Measurements from ENCODE around the gene LRRC14B.
"Not testable (repeated sequence)": the region's sequence is repeated elsewhere in the genome, so short reads cannot be mapped to it uniquely, and the experiment has no call there.

The LRRC14B gene

DNA sequence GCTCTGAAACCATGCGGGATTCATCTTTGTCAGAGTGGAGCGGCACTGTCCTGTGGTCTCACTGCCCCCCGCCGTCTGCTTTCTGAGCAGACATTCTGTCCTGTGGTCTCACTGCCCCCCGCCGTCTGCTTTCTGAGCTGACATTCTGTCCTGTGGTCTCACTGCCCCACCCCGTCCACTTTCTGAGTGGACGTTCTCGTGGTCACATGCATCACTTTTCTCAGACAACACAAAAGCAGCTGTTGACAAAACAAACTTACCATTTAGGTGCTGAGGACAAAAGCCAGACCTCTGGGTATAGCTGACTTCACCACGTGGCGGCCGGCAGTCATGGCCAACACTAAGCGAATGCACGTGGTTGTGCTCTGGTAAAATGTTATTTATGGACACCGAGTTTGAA lies 2.8 kb downstream of the LRRC14B start:
- DNase-seq, result no peak

DNA sequence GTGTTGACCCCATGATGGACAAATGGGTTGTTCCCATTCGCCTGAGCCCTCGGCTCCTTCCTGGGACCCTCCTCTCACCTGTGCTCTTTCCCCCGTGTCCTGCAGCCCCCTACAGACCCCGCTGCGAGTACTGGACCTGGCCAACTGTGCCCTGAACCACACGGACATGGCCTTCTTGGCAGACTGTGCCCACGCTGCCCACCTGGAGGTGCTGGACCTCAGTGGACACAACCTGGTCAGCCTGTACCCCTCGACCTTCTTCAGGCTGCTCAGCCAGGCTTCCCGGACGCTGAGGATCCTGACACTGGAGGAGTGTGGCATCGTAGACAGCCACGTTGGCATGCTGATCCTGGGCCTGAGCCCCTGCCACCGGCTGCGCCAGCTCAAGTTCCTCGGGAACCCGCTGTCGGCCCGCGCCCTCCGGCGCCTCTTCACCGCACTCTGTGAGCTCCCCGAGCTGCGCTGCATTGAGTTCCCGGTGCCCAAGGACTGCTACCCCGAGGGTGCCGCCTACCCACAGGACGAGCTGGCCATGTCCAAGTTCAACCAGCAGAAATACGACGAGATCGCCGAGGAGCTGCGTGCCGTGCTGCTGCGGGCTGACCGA lies 3.4 kb downstream of the LRRC14B start:
- no peak for DNase-seq

DNA sequence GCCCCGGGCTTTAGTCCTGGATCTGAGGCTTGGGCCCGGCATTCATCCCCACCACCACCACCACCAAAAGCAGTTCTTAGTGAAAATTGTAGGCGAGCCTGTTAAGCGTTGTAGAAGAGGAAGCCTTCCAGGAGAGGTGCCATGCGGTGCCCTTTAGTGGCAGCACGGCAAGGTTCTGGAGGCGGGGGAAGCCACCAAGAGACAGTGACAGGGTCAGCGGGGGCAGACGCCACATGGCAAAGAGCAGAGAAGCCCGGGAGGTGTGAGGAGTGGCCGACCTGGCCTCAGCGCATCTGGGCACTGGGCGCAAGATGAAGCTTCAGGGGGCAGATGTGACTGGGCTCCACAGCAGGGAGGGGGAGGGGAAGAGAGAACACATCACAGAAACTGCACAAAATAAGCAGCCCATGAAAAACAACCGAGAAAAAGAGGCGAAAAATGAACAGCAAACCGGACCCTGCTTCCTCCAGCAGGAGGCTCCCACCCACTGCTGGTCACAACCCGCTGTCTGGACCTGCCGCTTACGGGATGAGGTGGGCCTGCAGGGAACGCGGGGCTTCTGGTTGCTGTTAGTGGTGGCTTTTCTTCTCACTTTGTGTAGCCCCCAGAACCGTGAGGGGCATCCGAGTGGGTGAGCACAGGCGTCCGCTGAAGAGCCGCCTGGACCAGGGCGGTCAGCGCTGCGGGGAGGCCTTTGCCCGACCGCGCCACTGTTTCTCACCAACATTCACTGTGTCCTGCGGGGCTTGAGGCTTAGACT lies 4.3 kb downstream of the LRRC14B start:
- DNase-seq, result no peak

DNA sequence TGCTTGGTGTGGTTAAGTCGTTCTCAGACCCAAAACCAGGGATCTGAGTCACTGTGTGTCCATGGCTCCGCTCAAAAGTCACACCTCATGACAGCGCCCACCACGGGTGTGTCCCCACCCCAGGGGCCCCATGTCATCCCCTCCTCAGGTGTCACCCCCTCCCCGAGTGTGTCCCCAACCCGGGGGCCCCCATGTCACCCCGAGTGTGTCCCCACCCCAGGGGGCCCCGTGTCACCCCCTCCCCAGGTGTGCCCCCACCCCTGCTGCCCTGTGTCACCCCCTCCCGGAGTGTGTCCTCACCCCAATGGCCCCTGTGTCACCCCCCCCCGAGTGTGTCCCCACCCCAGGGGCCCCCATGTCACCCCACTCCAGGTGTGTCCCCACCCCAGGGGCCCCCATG lies 5.1 kb downstream of the LRRC14B start:
- no peak for DNase-seq

DNA sequence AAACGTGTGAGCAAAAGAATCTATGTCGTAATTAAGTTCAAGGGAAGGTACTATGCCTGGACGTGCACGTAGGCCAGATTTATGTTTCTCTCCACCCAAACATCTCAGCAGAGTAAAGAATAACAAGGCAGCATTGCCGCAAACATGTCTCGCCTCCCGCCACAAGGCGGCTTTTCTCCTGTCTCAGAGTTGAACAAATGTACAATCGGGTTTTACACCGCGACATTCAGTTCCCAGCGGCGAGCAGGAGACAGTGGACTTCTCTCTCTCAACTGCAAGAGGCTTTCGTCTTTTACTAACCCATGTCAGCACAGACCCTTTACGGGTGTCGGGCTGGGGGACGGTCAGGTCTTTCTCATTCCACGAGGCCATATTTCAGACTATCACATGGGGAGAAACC lies 5.7 kb downstream of the LRRC14B start:
- not testable (repeated sequence) for DNase-seq

DNA sequence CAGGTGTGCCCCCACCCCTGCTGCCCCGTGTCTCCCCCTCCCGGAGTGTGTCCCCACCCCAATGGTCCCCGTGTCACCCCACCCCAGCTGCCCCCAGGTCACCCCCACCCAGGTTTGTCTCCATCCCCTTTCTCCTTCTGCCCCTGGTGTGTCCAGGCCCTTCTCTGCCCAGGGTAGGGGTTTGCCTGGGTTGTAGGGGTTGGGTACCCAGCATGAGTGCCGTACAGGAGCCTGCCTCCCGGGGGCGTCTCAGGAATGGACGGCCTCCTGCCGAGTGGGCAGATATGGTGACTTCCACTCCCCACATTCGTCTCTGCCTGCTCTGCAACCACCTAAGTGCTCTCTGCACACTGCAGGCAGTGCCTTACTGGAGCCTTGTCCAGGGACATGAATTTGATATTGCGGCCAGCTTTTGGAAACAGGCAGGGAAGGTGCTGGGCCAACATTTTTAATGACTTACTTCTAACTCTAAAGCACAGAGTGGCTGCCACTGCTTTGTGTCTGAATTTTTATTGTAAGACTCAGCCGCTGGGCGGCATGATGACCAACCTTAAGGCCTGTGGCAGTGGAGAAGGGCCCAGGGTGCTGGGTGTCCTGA lies 6.7 kb downstream of the LRRC14B start:
- DNase-seq, result no peak

DNA sequence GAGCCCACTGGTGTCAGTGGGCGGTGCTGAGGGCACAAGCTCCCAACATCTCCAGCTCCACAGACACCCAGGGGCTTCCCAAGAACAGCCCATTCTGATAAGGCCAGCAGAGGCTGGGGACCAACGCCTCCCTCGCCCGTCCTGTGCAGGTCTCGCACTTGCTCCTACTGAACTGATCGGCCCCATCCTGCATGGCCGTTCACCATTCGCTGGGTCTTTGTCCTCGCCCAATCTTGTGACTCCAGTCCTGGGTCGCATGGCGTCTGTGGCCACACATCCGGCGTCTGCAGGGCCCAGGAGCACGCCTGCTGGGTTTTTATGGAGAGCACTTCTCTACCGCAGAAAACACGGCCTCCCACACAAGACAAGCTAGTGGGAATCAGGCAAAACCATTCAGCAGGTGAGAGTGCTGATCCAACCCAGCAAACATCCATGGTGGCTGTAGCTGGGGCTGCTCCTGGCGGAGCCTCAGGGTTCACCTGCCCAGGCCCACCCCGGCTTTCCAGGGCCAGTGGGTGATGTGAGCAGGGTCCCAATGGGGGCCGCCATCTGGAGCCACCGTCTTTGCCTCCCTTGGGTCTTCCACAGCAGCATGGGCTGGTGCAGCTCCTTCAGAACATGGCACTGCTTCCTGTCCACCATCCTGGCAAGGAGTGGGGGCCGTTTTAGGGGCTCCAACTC lies 7.4 kb downstream of the LRRC14B start:
- DNase-seq, result no peak

DNA sequence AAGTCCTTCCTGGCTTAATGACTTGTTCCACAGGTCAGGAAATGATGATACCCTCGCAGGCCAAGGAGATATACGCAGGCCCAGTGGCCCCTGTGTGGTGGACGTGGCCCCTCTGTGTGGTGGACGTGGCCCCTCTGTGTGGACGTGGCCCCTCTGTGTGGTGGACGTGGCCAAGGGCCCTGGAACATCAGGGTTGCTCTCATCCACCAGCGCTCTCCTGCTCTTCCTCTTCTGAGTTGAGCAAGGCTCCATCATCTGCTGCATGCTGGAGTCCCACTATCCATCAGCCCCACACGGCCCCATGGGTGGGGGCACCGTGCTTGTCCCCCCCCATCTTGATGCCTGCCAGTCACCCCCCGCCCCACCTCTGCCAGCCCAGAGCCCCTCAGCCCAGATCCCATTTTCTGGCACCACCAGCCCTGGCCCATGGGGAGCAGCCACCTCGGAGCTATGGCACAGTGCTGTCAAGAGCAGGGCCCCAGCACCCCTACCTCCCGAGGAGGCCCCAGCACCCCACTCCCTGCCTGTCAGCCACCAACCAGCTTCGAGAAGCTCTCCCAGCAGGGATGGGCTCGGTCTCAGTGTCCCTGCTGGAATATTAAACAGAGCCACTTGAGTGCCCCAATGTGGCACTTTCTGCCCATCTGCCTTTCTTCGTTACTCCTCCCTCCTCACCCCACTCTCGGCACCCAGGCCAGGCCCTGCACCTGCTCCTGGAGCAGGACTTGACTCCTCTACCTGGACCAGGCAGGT lies 8.1 kb downstream of the LRRC14B start:
- DNase-seq, result no peak

DNA sequence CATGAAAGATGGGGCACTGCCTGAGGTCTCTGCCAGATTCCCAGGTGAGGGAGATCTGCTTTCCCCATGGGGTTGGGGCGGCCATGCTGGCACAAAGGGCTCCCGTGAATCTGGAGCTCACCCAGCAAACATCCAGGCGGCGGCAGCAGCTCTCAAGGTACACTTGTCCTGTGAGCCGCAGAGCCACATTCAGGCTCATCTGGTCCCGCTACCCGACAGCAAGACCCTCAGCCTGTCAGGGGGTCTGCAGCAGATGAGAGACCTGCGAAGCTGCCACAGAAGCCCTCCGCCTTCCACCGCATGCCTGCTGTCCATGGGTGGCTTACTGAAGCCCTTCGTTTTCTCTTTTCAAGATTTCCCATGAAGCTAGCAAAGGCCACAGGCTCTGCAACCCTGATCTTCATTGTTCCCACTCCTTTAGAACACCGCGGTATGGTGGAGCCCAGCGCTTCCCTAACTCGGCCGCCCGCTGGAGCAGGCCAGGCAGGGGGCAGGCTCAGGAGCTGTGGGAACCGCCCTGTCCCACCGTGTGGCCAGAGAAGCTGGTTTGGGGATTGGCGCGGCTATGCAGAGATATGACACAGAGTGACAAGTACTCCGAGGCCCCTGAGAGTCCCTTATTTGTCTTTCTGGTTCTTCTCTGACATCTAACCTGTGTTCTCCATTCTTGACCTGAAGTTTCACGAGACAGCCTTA lies 8.8 kb downstream of the LRRC14B start:
- no peak for DNase-seq

DNA sequence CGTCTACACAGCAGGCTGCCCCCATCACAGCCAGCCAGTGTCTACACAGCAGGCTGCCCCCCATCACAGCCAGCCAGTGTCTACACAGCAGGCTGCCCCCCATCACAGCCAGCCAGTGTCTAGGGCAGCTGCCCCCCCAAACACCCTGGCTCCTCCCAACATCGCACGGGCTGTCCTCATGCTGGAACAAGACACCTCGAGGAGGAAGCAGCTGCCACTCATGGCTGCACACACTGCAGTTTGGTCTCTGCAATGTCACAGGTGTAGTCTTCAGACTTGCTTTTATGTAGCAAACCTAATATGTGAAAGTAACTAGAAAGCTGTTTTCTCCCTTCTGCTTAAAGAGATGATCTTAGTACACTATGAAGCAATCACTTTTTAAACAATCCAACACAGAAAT lies 9.7 kb downstream of the LRRC14B start:
- DNase-seq, result no peak

DNA sequence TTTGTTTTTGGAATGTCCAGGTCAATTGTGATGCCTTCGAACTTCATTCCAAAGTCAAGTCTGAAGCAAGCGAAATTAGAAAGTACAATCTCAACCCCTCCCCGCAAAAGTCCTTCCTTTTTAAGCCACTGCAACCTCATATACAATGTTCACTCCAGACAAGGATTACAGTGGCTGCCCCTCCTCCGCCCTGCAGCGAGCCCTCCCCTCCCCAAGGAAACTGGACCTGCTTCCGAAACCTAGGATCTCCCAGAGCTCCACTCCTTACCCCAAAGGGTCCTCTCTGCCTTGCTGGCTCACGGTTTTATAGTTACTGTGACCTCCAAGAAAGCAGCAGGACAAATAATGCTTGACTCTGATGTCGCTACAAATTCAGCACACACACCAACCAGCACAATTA lies 10.4 kb downstream of the LRRC14B start:
- DNase-seq, result no peak

DNA sequence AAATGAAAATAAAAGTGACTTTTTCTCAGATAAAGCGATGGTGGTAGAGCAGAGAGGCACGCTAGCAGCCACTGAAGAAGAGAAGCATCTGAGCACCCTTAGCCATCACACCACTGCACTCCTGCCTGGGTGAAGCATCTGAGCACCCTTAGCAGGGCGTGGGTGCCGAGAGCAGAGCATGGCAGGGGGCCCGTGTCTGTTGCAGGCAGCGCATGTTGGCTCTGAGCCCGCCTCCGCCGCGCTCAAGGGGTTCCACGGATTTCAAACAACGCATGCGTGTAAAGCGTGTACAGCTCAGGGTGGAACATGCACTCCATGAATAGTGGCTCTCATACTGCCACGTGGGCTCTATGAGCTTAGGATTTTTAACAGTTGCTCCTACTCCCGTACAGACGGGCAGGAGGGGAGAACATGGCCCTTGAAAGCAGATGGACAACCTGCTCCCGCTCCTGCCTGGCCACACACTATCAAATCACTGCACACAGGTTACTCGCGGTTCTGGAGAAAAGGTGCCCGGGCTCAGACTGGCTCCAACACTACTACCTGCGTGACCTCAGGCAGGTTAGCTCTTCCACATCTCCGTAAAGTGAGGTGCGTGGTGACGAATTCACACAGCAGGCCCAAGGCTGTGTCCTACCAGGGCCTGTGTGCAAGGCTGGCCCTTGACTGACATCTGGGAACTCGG lies 12.1 kb downstream of the LRRC14B start:
- no peak for DNase-seq

DNA sequence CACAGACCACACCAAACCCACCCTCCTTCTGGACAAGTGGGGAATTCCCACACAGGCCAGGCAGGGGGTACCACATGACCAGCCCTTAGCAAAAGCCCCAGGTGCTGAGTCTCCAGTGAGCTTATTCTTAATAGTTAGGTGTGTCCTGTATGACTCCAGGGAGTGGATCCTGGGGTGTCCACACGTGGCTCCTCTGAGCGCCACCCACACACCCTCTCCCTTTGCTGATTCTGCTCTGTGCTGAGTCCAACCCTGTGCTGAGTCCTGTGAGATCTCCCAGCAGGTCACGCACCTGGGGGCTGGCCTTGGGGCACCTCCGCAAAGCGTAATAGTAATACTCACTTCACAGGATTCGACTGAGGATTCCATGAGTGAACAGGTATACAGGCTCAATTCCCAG lies 12.7 kb downstream of the LRRC14B start:
- DNase-seq, result no peak

DNA sequence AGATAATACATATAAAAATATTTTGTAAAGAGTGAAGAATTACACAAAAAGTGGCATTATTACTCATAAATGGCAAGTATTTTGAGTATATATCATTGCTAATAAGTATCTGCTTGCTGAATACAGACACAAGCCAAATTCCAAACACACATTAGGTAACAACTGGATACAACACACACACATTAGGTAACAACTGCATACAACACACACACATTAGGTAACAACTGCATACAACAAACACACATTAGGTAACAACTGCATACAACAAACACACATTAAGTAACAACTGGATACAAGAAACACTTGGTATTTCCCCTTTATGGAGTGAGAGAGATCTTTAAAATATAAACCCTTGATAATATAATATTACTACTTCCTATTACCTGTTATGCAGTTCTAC lies 13.2 kb downstream of the LRRC14B start:
- DNase-seq, result no peak

DNA sequence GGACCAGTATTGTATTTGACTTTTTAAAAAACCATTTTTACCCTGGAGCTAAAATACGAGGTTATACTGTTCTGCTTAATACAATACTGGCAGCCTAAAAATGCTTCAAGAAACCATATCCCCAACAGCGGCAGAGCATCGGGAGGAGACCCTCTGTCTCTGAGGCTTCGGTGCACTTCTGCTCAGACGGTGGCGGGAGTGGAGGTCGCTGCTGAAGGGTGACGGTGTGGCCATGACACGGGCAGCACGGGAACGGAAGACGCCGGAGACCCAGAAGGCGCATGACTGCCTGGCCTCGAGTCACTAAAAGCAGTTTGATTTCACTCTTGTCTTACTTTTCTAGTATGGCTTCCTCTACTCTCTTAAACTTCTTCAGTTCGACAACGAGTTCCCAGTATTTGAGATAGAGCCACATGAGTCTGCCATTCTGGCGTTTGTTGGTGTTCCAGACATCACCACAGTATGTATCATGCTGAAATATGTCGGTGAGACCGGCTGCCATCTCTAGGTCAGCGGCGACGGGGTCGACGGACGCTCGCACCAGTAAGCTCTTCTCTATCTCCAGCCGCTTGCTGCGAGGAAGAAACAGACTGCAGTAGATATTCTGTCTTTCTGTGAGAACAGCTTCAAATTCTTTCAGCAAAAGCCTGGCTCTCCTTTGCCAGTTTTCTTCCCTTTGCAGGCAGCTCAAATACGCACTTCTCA lies 13.8 kb downstream of the LRRC14B start:
- no peak for DNase-seq

DNA sequence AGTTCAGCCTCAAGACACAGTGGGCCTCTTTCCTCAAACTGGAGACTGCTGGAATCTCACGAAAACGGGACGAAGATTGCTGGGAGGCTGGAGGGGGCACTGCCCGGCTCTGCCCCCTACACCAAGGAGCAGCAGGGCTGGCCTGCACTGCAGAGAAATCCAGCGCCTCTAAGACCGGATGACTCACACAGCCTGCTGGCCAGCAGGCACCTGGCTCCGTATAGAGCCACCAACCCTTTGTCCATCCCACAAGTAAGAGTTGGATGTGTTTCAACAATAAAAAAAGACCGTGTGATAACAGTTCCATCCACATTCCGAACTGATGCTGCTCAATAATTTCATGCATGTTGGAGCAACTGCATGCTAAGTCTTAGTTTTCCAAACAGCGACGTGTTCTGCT lies 15.1 kb downstream of the LRRC14B start:
- DNase-seq, result no peak

DNA sequence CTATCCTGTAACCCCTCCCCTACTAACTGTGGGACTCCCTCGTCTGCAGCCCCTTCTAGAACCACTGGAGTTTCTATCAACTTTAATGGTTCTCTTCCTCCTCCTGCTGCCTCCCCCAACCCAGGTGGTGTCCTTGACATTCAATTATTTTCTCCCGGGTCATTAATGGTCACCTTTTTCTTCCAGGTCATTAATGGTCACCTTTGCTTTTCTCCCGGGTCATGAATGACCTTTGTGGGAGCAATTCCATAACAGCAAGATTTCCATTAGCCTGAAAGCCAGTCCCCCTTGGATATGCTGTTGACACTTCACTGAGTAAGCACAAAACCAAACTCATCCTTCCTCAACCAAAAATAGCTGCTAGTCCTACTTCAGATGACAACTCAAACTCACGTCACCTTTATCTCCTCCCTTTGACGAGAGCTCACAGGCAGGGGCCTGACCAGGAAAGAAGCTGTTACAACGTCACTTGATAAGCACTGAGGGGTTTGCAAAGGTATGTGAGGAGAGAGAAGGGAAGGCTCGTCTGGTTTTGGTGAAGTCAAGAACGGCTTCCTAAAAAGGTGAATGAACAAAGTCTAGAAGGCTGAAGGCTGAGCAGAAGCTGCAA lies 15.7 kb downstream of the LRRC14B start:
- no peak for DNase-seq

DNA sequence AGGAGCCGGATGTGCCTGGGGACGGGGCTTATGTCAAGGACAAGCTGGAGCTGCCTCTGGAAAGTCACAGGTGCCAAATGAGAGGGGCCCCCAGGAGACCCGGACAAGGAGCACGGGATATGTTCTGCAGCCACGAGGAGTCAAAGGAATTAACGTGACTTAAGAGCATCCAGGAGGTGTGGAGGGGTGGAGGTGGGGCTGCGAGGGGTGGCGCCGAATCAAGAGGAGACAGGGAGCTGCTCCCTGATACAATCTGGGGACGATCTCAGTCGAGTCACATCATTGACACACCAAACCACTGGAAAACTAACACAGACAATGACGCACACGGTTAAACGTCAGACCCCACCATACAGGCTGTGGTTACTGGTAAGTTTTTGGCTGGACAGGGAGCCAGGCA lies 16.3 kb downstream of the LRRC14B start:
- DNase-seq, result no peak

DNA sequence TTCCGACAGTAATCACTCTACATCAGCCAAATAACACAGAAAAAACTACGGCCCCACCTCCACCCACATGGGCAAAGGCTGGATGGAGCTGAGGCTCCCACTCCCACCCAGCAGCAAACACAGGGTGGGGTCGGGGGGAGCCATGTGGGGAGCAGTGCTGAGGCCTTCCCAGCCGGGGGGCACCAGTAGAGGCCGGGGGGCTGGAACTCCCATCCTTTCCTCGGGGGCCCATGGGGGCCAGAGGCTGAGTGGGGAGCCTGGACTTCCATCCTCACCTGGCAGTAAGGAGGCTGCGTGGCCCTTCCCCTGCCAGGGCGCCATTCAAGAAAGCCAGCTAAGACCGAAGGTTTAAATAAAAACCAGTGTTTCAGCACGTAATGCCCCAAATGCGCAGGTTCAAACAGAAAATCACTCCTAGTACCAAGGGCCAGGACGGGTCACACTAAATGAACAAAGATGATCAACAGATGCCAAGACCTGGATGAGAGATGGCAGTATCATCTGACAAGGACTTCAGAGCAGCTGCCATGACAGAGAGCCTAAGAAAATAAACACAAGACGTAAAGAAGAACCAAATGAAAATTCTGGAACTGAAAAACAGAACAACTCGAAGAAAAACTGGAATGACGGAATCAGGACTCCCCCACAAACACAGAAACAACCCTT lies 17.3 kb downstream of the LRRC14B start:
- DNase-seq, result no peak

DNA sequence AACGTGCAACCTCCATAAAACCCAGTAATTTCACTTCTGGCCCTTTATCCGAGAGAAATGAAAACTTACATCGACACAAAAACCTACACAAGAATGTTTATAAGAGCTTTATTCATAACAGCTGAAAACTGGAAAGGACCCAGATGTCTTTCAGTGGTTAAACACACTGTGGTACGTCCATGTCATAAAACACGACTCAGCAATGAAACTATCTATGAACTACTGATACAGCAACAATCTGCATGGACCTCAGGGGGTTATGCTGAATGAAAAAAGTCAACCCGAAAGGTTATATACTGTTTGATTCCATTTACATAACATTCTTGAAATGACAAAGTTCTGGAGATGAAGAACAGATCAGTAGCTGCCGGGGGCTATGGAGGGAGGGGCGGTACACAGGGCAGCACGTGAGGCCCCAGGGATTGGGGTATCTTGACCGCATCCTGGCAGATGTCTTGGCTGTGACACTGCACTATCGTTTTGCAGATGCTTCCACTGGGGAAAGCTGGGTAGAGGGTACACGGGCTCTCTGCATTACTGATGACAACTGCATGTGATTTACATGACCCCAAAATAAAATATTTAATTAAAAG lies 22.6 kb downstream of the LRRC14B start:
- DNase-seq, result no peak
